Kidney epithelial cell (primary cell): ENCODE results near the gene VAMP2. TPM values are rescaled to one million over a fixed set of nuclear protein-coding genes. Genes with fewer than 3 reads are reported as not detected.
A peak's percentile ranks its signal among the peaks of the same experiment; 100 is the strongest.

Experiments used
- DNase-seq: peaks from one replicate; pipeline ENCODE4 v3.0.0-alpha.2; 2010; ENCODE audit warnings: low read depth
- H3K27me3 ChIP-seq: 2 replicates; pipeline ENCODE4 v1.6.0; 2011; ENCODE audit warnings: low read length; ENCODE audit not compliant: control insufficient read depth, insufficient read depth
- H3K36me3 ChIP-seq: 2 replicates; pipeline ENCODE4 v1.5.1; 2011; ENCODE audit warnings: low read length; ENCODE audit not compliant: control insufficient read depth, insufficient read depth
- H3K4me3 ChIP-seq: 2 replicates; pipeline ENCODE4 v1.5.1; 2011; ENCODE audit warnings: low read depth, mild to moderate bottlenecking, control low read depth, low read length
- CTCF ChIP-seq: IDR thresholded peaks from 2 replicates; pipeline ENCODE4 v1.5.1; 2011; ENCODE audit warnings: mild to moderate bottlenecking, moderate library complexity, low read length, control low read depth, inconsistent platforms; ENCODE audit not compliant: insufficient read depth, poor library complexity, severe bottlenecking
- total RNA-seq: library from RNA; depleted of rRNA; stranded (reverse); fragments of >200 nt; gene quantifications from 2 replicates; pipeline ENCODE4 v1.2.3, GENCODE V29; 2015

The VAMP2 gene
- total RNA-seq, 1 donor from 2014 or later = 7.0 TPM

DNA sequence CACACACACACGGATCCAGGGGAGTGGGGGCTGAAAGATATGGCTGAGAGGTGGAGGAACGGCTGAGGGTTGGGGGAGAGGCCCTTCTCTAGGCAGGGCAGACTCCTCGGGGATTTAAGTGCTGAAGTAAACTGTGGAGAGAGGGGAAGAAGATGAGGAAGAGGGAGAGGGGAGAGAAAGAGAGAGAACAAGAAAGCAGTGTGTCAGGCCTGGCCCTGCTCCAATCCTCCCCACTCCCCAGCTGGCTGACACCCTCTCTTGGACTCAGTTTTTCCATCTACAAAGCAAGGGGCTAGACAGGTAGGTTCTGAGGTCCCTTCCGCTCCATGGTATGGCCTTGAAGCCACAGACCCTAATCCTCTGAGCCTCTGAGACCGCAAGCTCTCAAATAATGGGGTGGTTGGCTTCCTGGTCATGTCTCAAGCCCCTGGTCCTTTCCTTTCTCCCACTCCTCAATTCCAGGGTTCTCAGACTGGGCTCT is 2.0 kb downstream of the VAMP2 start:
- Histone ChIP-seq H3K27me3 (no peaks in the 10 kb centered on the region), H3K4me3 (no peak overlapping the region)
- TF ChIP-seq CTCF = no peak

DNA sequence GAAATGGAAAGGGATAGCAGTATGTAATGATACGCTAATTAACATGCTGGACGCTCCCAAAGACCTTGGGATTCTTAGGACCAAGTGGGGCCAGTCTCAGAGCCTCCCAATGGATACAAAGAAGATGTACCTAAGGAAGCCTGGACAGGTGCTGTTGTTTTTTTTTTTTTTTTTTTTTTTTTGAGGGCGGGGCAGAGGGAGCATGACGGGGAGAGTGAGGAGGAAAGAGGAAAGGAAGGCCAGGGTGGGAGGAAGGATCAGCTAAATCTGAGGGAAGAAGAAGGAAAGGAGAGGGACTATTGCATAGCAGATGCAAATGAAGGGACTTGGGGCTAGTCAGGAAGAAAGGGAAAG is 2.5 kb downstream of the VAMP2 start:
- Histone ChIP-seq H3K4me3 (no peak overlapping the region), H3K36me3 (peaks cover 3% of the 10 kb centered on the region)
- TF ChIP-seq CTCF = no peak

More for the DNA sequence above, 2.0 kb downstream of the VAMP2 start:
- DNase-seq = no peak
- peaks cover 3% of the 10 kb centered on the region for H3K36me3 ChIP-seq

DNA sequence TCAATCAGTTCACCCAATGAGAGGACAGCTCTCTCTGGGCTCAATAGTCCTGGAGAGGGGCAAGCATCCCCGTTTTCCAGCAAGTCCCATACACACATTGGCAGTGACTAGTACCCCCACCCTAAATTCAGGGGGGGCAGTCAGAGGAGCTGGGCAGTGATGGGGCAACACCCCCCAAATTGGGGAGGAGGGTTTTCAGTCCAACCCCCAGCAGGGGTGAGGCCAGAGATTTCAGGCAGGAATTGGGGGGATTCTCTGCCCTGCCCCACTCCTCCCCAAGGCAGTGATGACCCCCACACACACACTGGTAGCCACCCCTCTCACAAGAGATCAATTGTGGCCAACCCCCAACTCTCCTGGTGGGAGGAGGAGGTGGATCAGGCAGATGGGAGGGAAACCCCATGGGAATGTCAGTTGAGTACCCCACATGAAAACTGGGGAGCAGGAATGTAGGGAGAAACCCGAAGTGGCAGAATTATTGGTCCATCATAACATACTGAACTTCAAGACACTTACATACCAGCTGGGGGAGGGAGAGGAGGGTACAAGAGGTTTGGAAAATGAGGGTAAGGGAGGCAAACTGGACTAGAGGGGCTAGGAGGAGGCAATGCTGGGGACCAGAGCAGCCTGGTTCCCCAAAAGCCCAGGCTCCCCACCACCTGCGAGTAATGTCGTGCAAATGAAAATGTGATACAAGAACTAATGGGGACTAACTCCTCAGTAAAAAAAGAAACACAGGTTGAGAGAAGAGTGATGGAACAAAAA is 3.1 kb downstream of the VAMP2 start:
- Histone ChIP-seq H3K4me3 (no peak overlapping the region), H3K27me3 (no peaks in the 10 kb centered on the region), H3K36me3 (peaks cover 3% of the 10 kb centered on the region)
- DNase-seq = no peak
- no peak for TF ChIP-seq CTCF

More for the DNA sequence above, 2.5 kb downstream of the VAMP2 start:
- H3K27me3 ChIP-seq = no peaks in the 10 kb centered on the region
- DNase-seq = no peak

DNA sequence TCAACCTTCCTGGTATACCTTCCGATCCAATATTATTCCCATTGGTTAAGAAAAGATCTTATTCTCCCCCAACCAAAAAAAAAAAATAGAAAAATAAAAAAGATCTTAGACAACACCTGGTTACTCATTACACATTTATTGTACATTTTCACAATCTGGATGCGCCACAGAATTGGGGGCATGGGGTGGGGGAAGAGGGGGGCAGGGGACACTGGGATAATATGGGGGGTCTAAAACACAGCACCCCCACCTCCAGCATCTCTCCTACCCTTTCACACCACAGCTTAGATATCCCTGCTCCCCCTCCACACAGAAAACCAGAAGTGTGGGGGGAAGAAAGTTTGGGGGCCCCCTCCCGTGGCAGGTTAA is 3.7 kb downstream of the VAMP2 start:
- TF ChIP-seq CTCF = no peak
- DNase-seq = no peak
- Histone ChIP-seq H3K36me3 (peaks cover 3% of the 10 kb centered on the region), H3K4me3 (no peak overlapping the region), H3K27me3 (no peaks in the 10 kb centered on the region)

GRCh38 chr17:8158267-8159031 is 4.3 kb downstream of the VAMP2 start:
- DNase-seq = no peak
- Histone ChIP-seq H3K27me3 (no peaks in the 10 kb centered on the region), H3K36me3 (peaks cover 3% of the 10 kb centered on the region), H3K4me3 (no peak overlapping the region)
- TF ChIP-seq CTCF = peak; percentile 83
